VCaP (cell line): ENCODE measurements around the gene LILRB3.
"Not testable (repeated sequence)": the region's sequence is repeated elsewhere in the genome, so short reads cannot be mapped to it uniquely, and the experiment has no call there.

Source experiments
- H3K27ac ChIP-seq: fragments of 450-650 bp; 2 replicates; pipeline ENCODE4 v1.5.1; 2017
- TF ChIP-seq, protein P1 (sequence below): fragments of 450-650 bp; conservative IDR thresholded peaks from 2 replicates; pipeline ENCODE4 v1.5.1; 2017; ENCODE audit warnings: mild to moderate bottlenecking, moderate library complexity

Gene LILRB3

DNA sequence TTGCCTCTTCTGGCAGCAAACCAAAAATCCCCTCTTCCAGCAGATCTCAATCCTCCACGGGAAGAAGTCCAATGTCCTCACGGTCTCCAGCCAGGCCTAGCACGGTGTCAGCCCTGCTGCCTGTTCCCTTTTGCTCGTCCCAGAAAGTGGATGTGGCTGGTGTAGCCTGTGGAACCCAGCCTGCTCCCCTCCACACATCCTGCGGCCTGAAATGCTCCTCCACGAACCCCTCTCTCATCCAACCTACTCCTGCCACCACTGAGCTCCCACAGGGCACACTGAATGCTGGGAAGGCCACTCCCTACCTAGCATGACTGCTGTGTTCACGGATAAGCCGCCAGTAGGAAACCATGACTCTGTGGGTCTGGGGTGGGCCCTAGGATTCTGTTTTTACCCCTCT lies 36.5 kb downstream of the LILRB3 start:
- TF ChIP-seq, protein P1, sequence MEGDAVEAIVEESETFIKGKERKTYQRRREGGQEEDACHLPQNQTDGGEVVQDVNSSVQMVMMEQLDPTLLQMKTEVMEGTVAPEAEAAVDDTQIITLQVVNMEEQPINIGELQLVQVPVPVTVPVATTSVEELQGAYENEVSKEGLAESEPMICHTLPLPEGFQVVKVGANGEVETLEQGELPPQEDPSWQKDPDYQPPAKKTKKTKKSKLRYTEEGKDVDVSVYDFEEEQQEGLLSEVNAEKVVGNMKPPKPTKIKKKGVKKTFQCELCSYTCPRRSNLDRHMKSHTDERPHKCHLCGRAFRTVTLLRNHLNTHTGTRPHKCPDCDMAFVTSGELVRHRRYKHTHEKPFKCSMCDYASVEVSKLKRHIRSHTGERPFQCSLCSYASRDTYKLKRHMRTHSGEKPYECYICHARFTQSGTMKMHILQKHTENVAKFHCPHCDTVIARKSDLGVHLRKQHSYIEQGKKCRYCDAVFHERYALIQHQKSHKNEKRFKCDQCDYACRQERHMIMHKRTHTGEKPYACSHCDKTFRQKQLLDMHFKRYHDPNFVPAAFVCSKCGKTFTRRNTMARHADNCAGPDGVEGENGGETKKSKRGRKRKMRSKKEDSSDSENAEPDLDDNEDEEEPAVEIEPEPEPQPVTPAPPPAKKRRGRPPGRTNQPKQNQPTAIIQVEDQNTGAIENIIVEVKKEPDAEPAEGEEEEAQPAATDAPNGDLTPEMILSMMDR = no peak
- H3K27ac ChIP-seq = peak overlapping the region; percentile 97; the same call in 1 of the 2 replicates

DNA sequence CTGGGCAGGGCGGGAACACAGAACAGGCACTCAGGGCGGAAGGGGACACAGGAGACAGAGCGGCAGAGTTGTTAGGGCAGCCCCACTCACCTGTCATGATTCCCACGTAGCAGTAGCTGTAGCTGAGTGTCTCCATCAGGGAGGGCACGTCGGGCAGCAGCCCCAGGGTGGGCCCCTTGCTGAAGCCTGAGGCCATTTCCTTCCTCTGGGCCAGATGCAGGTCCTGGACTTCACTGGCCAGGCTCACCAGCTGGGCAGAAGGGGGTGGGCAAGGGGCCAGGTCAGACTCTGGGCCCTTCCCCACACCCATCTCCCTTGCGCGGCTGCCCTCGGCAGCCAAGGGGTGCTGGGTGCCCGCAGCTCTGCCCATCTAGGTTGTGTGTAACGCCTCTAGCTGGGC lies 39.4 kb downstream of the LILRB3 start:
- TF ChIP-seq, protein P1 = no peak
- no peak overlapping the region; the same call in 1 of the 2 replicates for H3K27ac ChIP-seq

DNA sequence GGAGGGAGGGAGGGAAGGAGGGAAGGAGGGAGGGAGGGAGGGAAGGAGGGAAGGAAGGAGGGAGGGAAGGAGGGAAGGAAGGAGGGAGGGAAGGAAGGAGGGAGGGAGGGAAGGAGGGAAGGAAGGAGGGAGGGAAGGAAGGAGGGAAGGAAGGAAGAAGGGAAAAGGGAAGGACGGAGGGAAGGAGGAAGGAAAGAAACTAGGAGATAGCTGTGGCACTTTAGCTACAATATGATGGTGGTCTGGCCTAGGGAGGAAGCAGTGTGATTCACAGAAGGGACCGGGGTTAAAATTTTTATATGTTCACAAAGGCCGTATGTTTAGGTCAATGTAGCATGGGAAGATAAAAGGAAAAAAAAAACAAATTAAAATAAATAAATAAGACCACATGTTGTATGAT lies 40.9 kb downstream of the LILRB3 start:
- not testable (repeated sequence) for H3K27ac ChIP-seq

DNA sequence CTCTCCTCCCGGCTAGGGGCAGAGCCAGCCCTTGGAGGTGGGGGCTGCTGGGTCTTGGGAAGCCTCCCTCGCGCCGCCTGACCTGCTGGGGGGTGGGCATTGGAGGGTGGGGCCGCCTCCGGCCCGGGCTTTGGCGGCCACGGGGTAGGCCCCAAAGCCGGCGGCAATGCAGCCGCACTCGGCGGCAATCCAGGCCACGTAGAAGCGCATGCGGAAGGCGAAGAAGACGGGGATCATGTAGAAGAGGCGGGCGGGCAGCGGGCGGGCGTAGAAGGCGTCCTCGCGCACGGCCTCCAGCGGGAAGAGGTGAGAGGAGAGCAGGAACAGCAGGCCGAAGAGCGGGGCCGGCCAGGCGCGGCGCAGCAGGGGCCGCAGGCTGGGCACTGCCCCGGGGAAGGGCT lies 42.1 kb downstream of the LILRB3 start:
- TF ChIP-seq, protein P1 = no peak

DNA sequence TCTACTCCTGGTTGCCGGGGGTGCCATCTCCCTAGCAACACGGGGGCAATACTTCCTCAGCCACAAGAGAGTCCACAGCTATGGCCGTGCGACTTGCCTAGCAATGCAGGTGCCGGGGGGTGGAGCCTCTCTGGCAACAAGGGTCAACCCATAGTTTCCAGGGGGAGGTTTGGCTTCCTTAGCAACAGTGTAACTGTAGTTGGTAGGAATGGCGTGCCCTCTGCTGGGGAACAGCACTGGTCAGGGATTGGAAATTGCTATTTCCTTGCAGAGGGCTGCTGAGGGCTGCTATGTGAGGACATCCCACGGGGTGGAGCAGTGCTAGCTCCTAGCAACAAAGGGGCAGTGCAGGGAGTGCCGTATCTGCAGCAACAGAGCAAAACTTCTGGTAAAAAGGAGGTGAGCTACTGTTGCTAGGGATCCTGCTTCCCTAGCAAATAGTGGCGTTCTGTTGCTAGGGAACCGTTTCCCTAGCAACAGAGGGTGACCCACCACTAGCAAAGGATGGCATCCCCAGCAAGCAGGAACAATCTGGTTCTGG lies 42.8 kb downstream of the LILRB3 start:
- H3K27ac ChIP-seq = peak overlapping the region; percentile 9; the same call in 1 of the 2 replicates
- TF ChIP-seq, protein P1 = peak; percentile 66

More for the DNA sequence above, 42.1 kb downstream of the LILRB3 start:
- peak overlapping the region; percentile 9; the same call in 1 of the 2 replicates for H3K27ac ChIP-seq

DNA sequence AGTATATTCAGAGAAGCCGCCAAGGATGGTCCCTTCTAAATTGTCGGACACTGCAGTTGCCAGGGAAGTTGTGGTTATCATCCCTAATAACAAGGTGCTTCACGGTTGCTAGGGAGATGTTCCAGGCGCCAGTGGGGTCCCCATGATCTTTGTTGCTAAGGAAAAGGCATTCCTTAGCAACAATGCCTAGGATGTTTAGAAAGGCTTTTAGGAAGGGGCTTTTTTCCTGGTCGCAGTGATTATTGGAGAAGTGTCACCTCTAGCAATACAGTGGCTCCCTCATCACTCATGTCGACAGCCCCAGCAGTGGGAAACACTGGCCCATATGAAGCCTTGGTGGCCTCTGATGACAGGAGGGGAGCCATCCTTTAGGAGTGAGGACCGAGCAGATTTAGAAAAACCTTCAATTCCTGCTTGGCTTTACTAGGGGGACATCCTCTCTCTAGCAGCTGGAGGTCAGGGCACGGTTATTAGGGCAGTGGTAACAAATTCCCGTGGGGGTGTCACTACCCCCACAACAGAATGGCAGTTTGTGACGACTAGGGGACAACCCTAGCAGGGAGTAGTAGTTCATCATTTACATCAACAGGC lies 43.5 kb downstream of the LILRB3 start:
- peak overlapping the region; percentile 9; the same call in 1 of the 2 replicates for H3K27ac ChIP-seq
- TF ChIP-seq, protein P1 = no peak

DNA sequence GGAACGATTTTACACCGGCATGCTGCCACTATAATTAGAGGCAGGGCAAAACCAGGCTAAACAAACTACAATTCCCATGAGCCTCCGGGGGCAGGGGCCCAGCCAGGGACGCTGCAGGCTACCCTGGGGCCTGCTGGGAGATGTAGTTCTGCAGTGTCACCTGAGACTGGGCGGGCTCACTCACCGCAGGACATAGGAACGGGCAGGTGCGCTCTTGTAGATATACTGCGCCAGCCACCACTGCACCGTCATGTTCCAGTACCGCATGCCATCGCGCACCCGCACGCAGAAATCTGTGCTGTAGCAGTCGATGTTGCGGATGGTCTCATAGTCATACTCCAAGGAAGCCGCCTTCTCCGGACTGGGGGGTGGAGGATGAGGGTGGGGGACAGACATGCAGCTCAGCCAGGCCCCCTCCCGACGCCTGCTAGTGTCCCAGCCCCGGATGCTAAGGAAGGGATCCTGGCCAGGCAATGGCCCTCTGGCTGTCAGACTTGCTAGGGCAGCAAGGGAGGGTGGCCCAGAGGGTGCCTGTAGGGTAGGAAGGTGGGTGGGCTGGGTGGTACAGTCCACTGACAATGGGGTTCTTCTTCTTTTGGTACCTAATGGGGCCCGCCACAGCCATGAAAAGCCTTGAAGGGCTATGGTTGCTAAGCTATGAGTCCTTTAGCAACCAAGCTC lies 44.1 kb downstream of the LILRB3 start:
- H3K27ac ChIP-seq = peak overlapping the region; percentile 6; the same call in 1 of the 2 replicates
- TF ChIP-seq, protein P1 = no peak
